ENCODE data around the gene FARSA.

- no peak for TF ChIP-seq POLR2A (IDR thresholded peaks at IDR 0.05)
- no peak for TF ChIP-seq CTCF (IDR thresholded peaks at IDR 0.05)
Measured at GRCh38 chr19:12969292-12969988, 35.9 kb upstream of the FARSA start, which contains the start of gene DAND5.

Measured in lower leg skin (tissue), 3 donors.